ENCODE data around the gene ASB13. TPM values are rescaled to one million over a fixed set of nuclear protein-coding genes. Genes with fewer than 3 reads are reported as not detected.

Gene ASB13
- total and polyA plus RNA-seq, 2 of the 13 experiments (the other 11 are each of a cell fraction or from before 2014, with no cell fraction given): 9.3 to 15.4 TPM

DNA sequence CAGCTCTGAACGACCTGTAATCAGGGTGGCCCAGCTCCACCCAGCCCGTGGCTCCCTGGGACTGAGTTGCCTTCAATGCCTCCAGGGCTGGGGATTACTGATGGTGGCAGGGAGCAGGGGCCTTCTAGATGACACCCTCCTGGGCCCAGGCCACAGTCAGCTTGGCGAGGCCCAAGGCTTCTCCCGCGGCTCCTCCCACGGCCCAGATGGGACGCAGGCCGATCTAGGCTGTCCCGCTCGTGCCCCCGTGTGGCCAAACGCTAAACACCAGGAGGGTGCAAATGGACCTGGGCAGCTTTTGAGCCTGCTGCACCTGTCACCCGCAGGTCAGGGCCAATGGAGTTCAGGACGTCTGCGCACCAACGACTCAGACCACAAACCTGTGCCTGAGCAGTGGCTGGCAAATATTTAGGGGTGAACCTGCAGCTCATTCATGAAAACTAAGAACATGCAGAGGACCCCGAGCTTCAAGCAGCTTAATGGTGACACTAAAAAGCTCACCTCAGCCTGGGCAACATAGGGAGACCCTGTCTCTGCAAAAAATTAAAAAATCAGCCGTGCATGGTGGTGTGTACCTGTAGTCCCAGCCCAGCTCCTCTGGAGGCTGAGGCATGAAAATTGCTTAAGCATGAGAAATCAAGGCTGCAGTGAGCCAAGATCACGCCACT lies 43.2 kb downstream of the ASB13 start (continued):
- TF ChIP-seq ZSCAN21 (CRISPR knock-in tag; IDR thresholded peaks at IDR 0.05; ENCODE audit: borderline replicate concordance) (peak; percentile 62; the same call in 1 of the 2 replicates), ZBED4 (CRISPR knock-in tag; IDR thresholded peaks at IDR 0.05; ENCODE audit: borderline replicate concordance) (peak; percentile 96), NCOR1 (IDR thresholded peaks at IDR 0.05; ENCODE audit: borderline replicate concordance, low read length) (no peak), RCOR2 (CRISPR knock-in tag; IDR thresholded peaks at IDR 0.05) (no peak), ZGPAT (CRISPR knock-in tag; IDR thresholded peaks at IDR 0.05) (peak; percentile 61; the same call in 1 of the 2 replicates), ZSCAN25 (CRISPR knock-in tag; IDR thresholded peaks at IDR 0.05) (peak; percentile 46; the same call in 1 of the 2 replicates), SP5 (CRISPR knock-in tag; IDR thresholded peaks at IDR 0.05; ENCODE audit: borderline replicate concordance, low read depth) (peak; percentile 79), NONO (IDR thresholded peaks at IDR 0.05) (no peak), NONO (CRISPR knock-in tag; conservative IDR thresholded peaks at IDR 0.05) (peak; percentile 74; the same call in 1 of the 2 replicates), ZNF891 (CRISPR knock-in tag; IDR thresholded peaks at IDR 0.05) (peak; percentile 62; the same call in 1 of the 2 replicates)
- TF ChIP-seq, protein P1, sequence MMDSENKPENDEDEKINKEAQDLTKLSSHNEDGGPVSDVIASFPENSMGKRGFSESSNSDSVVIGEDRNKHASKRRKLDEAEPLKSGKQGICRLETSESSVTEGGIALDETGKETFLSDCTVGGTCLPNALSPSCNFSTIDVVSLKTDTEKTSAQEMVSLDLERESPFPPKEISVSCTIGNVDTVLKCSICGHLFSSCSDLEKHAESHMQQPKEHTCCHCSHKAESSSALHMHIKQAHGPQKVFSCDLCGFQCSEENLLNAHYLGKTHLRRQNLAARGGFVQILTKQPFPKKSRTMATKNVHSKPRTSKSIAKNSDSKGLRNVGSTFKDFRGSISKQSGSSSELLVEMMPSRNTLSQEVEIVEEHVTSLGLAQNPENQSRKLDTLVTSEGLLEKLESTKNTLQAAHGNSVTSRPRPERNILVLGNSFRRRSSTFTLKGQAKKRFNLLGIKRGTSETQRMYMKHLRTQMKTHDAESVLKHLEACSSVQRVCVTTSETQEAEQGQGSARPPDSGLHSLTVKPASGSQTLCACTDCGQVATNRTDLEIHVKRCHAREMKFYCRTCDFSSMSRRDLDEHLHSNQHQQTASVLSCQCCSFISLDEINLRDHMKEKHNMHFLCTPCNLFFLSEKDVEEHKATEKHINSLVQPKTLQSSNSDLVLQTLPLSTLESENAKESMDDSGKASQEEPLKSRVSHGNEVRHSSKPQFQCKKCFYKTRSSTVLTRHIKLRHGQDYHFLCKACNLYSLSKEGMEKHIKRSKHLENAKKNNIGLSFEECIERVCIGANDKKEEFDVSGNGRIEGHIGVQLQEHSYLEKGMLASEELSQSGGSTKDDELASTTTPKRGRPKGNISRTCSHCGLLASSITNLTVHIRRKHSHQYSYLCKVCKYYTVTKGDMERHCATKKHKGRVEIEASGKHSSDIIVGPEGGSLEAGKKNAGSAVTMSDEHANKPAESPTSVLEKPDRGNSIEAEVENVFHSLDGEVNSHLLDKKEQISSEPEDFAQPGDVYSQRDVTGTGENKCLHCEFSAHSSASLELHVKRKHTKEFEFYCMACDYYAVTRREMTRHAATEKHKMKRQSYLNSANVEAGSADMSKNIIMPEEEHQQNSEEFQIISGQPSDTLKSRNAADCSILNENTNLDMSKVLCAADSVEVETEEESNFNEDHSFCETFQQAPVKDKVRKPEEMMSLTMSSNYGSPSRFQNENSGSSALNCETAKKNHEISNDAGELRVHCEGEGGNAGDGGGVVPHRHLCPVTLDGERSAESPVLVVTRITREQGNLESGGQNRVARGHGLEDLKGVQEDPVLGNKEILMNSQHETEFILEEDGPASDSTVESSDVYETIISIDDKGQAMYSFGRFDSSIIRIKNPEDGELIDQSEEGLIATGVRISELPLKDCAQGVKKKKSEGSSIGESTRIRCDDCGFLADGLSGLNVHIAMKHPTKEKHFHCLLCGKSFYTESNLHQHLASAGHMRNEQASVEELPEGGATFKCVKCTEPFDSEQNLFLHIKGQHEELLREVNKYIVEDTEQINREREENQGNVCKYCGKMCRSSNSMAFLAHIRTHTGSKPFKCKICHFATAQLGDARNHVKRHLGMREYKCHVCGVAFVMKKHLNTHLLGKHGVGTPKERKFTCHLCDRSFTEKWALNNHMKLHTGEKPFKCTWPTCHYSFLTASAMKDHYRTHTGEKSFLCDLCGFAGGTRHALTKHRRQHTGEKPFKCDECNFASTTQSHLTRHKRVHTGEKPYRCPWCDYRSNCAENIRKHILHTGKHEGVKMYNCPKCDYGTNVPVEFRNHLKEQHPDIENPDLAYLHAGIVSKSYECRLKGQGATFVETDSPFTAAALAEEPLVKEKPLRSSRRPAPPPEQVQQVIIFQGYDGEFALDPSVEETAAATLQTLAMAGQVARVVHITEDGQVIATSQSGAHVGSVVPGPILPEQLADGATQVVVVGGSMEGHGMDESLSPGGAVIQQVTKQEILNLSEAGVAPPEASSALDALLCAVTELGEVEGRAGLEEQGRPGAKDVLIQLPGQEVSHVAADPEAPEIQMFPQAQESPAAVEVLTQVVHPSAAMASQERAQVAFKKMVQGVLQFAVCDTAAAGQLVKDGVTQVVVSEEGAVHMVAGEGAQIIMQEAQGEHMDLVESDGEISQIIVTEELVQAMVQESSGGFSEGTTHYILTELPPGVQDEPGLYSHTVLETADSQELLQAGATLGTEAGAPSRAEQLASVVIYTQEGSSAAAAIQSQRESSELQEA (CRISPR knock-in tag; IDR thresholded peaks at IDR 0.05; ENCODE audit: not compliant biosample characterization): peak; percentile 59
- TF ChIP-seq, protein P2, sequence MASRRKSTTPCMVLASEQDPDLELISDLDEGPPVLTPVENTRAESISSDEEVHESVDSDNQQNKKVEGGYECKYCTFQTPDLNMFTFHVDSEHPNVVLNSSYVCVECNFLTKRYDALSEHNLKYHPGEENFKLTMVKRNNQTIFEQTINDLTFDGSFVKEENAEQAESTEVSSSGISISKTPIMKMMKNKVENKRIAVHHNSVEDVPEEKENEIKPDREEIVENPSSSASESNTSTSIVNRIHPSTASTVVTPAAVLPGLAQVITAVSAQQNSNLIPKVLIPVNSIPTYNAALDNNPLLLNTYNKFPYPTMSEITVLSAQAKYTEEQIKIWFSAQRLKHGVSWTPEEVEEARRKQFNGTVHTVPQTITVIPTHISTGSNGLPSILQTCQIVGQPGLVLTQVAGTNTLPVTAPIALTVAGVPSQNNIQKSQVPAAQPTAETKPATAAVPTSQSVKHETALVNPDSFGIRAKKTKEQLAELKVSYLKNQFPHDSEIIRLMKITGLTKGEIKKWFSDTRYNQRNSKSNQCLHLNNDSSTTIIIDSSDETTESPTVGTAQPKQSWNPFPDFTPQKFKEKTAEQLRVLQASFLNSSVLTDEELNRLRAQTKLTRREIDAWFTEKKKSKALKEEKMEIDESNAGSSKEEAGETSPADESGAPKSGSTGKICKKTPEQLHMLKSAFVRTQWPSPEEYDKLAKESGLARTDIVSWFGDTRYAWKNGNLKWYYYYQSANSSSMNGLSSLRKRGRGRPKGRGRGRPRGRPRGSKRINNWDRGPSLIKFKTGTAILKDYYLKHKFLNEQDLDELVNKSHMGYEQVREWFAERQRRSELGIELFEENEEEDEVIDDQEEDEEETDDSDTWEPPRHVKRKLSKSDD (CRISPR knock-in tag; IDR thresholded peaks at IDR 0.05; ENCODE audit: low read depth): 0 out of 2 replicates have a peak, but pooled peaks have one; percentile 25
